GM12892 (cell line): ENCODE results near the gene EXTL1.

Experiments used
- POLR2A ChIP-seq: IDR thresholded peaks from 2 replicates; pipeline ENCODE4 v1.6.1; 2011; ENCODE audit warnings: low read depth, low read length, control low read depth
- POLR2AphosphoS5 ChIP-seq: IDR thresholded peaks from 2 replicates; pipeline ENCODE4 v1.6.1; 2011; ENCODE audit warnings: low read depth, low read length, control low read depth

- TF ChIP-seq POLR2A: no peak
- TF ChIP-seq POLR2AphosphoS5: no peak
Observed at GRCh38 chr1:26078286-26079177, 57.0 kb downstream of the EXTL1 start.
